Measurements from ENCODE around the gene TNS3.

TNS3 gene

DNA sequence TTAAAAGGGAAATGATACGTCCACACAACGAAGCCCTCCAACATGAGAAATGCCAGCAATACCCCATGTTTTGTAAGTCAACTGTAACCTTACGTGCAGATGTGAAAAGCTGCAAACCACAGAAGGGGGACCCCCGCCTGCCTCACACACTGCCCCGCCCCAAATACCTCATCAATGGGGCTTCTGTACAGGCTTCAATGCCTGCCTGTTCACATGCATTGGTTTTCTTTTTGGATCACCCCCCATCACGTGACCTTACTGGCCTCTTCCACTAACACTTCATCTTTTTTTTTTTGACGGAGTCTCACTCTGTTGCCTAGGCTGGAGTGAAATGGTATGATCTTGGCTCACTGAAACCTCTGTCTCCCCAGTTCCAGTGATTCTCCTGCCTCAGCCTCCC lies 224.0 kb downstream of the TNS3 start:
- TF ChIP-seq, protein P1, sequence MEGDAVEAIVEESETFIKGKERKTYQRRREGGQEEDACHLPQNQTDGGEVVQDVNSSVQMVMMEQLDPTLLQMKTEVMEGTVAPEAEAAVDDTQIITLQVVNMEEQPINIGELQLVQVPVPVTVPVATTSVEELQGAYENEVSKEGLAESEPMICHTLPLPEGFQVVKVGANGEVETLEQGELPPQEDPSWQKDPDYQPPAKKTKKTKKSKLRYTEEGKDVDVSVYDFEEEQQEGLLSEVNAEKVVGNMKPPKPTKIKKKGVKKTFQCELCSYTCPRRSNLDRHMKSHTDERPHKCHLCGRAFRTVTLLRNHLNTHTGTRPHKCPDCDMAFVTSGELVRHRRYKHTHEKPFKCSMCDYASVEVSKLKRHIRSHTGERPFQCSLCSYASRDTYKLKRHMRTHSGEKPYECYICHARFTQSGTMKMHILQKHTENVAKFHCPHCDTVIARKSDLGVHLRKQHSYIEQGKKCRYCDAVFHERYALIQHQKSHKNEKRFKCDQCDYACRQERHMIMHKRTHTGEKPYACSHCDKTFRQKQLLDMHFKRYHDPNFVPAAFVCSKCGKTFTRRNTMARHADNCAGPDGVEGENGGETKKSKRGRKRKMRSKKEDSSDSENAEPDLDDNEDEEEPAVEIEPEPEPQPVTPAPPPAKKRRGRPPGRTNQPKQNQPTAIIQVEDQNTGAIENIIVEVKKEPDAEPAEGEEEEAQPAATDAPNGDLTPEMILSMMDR (IDR thresholded peaks at IDR 0.05; ENCODE audit: low read depth, low read length), result no peak
- DNase-seq (ENCODE audit: extremely low read depth, low read depth), result no peak

GRCh38 chr7:47357361-47357760 lies 224.6 kb downstream of the TNS3 start:
- DNase-seq (ENCODE audit: extremely low read depth, low read depth), result no peak
- TF ChIP-seq, protein P1 (IDR thresholded peaks at IDR 0.05; ENCODE audit: low read depth, low read length), result no peak

- TF ChIP-seq, protein P1 (IDR thresholded peaks at IDR 0.05; ENCODE audit: low read depth, low read length), result no peak
- no peak for DNase-seq (ENCODE audit: extremely low read depth, low read depth)
Measured at GRCh38 chr7:47356261-47356660, 225.7 kb downstream of the TNS3 start.

DNA sequence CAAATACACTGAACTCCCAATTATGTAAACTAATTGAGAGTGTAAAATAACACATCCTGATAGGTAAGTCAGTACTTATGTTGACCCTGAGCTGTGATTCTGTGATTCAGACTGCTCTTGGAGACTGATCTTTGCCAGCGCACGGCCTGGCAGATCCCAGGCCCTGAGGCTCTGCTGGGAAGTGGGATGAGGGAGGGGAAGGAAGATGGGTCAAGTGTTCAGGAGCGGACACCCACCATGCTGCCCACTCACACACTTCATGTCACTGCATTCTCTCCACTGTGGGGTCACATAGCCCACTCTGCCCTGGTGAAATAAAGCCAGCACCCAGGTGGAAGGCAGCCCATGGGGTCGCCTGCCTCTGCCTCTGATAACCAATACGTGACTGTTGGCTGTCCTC lies 226.2 kb downstream of the TNS3 start:
- TF ChIP-seq, protein P1 (IDR thresholded peaks at IDR 0.05; ENCODE audit: low read depth, low read length), result no peak
- DNase-seq (ENCODE audit: extremely low read depth, low read depth), result no peak

DNA sequence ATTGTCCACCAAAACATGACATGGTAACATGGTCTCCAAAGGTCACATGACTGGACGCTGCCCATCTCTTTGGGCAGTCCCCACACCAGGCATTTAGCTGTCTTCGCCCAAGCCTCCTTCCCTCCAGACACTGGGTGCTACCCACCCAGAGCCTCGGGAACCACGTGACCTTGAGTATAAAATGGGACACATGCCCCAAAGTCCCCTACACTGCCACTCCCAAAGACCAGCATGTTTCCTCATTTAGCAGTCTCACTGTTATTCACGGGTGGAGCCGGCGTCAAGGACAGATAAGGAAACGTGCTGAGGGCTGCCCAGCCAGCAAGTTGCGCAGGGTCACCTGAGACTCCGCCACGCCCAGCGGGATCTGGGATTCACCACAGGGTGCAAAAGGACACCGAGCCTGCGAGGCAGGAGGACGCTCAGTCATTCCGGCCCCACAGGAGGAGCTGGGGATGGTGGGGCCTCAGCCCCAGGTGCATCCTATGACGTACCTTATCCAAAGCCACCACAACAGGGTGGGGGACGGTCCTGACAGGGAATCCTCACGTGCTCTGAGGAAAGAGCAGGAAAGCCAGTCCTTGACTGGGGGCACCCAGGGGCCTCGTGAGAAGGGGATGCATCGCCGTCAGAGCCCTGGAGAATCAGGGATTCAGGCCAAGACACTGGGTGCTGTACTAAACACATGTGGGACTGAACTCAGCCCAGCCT lies 226.9 kb downstream of the TNS3 start:
- TF ChIP-seq, protein P1 (IDR thresholded peaks at IDR 0.05; ENCODE audit: low read depth, low read length), result no peak
- no peak for DNase-seq (ENCODE audit: extremely low read depth, low read depth)

GRCh38 chr7:47354071-47354470 lies 227.8 kb downstream of the TNS3 start:
- DNase-seq (ENCODE audit: extremely low read depth, low read depth), result no peak
- TF ChIP-seq, protein P1 (IDR thresholded peaks at IDR 0.05; ENCODE audit: low read depth, low read length), result no peak

DNA sequence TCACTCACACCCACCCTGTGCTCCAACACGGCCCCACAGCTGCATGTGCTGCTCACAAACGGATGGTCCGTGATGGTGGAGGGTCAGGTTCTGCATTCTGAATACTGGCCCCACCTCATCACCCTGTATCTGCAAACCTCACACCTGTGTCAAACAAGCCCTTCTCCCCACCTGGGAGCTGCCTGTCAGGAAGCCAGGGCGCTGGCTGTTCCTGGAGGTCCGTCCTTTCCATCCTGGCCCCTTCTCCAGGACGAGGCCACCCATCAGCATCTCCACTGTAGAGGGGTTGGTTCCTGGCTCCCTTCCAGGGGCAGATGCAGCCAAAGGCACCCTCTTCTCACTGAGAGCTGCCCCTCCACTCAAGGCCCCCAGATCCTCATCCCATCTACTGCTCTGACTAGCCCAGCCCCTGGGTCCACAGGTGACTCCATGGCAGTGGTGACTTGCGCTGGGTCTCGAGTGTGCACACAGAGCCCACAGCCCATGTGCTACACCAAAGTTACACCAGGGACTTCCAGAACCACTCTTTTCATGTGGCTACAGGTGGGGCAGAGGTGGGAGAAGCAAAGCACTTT lies 229.4 kb downstream of the TNS3 start:
- TF ChIP-seq, protein P1 (IDR thresholded peaks at IDR 0.05; ENCODE audit: low read depth, low read length), result no peak
- DNase-seq (ENCODE audit: extremely low read depth, low read depth), result no peak

Measured in AG09319 (cell line).